NT2/D1 (cell line): ENCODE data around the gene ODAD2.

ENCODE experiments used
- DNase-seq: peaks from one replicate; pipeline ENCODE4 v3.0.0-alpha.2; 2011; ENCODE audit warnings: low read depth, low spot score
- H3K27me3 ChIP-seq: 2 replicates; pipeline ENCODE4 v1.6.0; 2011; ENCODE audit warnings: mild to moderate bottlenecking; ENCODE audit not compliant: insufficient read length, insufficient read depth
- H3K36me3 ChIP-seq: 2 replicates; pipeline ENCODE4 v1.6.1; 2011; ENCODE audit warnings: mild to moderate bottlenecking, low read length, mixed read lengths; ENCODE audit not compliant: insufficient read depth, insufficient read length
- H3K4me1 ChIP-seq: 2 replicates; pipeline ENCODE4 v1.5.1; 2011; ENCODE audit not compliant: insufficient read depth, insufficient read length
- H3K4me3 ChIP-seq: 2 replicates; pipeline ENCODE4 v1.5.1; 2011; ENCODE audit warnings: low read depth; ENCODE audit not compliant: insufficient read length
- H3K9ac ChIP-seq: 2 replicates; pipeline ENCODE4 v1.6.0; 2011; ENCODE audit warnings: low read depth; ENCODE audit not compliant: insufficient read length
- H3K9me3 ChIP-seq: 2 replicates; pipeline ENCODE4 v1.5.1; 2011; ENCODE audit warnings: mild to moderate bottlenecking, low read length; ENCODE audit not compliant: insufficient read depth
- SUZ12 ChIP-seq: IDR thresholded peaks from 2 replicates; pipeline ENCODE4 v1.6.1; 2011; ENCODE audit not compliant: insufficient read length, insufficient read depth; ENCODE audit errors: extremely low read depth
- YY1 ChIP-seq: IDR thresholded peaks from 2 replicates; pipeline ENCODE4 v1.6.1; 2011; ENCODE audit not compliant: insufficient read length, insufficient read depth
- ZNF274 ChIP-seq: IDR thresholded peaks from 2 replicates; pipeline ENCODE4 v1.6.1; 2011; ENCODE audit warnings: mild to moderate bottlenecking, low read depth, low read length

Gene ODAD2

DNA sequence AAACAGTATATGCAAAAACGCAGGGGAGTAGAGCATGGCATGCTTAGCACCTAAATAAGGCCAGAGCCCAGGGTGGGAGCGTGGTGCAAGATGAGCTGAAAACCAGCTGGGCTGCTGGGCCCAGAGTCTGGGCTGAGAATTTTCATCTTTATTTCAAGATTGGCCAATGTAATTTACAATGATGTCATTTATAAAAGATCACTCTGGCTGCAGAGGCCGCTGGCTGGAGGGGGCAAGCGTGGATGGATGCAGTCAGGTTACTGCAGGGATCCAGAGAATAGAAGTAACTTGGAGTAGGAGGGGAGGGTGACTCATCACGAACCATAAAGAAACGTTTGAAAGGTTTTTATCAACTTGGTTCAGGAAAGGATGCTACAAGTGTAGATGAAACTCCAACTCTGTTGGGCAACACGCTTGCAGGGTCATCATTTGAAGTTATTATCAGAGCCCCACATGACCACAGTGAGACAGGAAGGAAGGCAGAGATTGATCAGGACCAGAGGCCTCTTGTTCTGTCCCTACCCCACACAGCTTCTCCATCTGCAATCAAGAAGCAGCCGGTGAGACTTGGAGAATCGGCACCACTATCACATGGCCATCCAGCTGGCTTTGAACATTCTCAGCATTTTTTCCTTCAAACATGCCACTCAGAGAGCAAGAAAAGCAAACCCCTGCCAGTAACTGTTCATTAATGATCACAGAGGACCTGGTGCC is 49.2 kb downstream of the ODAD2 start:
- H3K4me3 ChIP-seq: no peak overlapping the region
- H3K9me3 ChIP-seq: no peaks in the 10 kb centered on the region
- H3K27me3 ChIP-seq: no peaks in the 10 kb centered on the region
- no peak for DNase-seq
- H3K9ac ChIP-seq: no peak overlapping the region
- TF ChIP-seq ZNF274 (no peak), YY1 (no peak), SUZ12 (no peak)
- H3K4me1 ChIP-seq: no peaks in the 10 kb centered on the region
- no peaks in the 10 kb centered on the region for H3K36me3 ChIP-seq

DNA sequence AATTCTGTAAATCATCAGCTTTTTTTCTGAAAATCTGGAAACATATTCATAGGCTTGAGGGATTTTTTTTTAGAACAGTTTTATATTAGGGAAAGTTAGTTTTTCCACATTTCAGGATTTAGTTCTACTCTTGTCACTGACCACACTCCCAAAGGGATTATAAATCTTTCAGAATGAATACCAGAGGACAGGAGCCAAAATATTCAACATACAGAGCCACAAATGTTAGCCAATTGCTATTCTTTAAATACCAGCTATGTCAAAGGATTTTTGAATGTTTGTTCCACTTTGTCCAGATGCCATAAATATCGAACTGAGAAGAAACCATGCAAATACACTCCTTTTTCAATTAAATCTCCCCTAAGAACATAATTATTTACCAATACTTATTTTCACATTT is 50.7 kb downstream of the ODAD2 start:
- no peaks in the 10 kb centered on the region for H3K27me3 ChIP-seq
- H3K36me3 ChIP-seq: no peaks in the 10 kb centered on the region
- H3K4me3 ChIP-seq: no peak overlapping the region
- no peaks in the 10 kb centered on the region for H3K4me1 ChIP-seq
- TF ChIP-seq SUZ12: no peak
- TF ChIP-seq ZNF274: no peak
- no peak for TF ChIP-seq YY1
- H3K9ac ChIP-seq: no peak overlapping the region
- no peak for DNase-seq
- H3K9me3 ChIP-seq: no peaks in the 10 kb centered on the region

DNA sequence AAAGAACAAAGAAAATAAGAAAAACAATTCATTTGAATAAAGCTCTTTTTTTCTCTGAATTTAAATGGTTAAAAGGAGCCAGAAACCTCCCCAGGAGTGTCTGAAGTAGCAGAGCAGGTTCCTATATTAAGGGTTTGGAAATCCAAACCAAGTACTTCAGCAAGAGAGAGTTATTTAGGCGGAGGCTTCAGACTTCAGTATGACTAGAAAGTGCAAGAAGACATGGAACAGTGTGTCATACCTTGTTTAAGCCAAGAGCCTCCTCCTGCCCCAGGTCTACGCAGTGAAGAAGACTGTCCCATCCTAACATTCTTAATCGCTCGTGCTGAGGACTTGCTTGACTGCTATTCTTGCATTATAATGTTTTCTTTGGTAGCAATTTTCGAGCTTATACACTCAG is 51.3 kb downstream of the ODAD2 start:
- Histone ChIP-seq H3K36me3 (no peaks in the 10 kb centered on the region), H3K9me3 (no peaks in the 10 kb centered on the region), H3K9ac (no peak overlapping the region), H3K27me3 (no peaks in the 10 kb centered on the region), H3K4me1 (no peaks in the 10 kb centered on the region), H3K4me3 (no peak overlapping the region)
- DNase-seq: no peak
- no peak for TF ChIP-seq SUZ12
- TF ChIP-seq ZNF274: no peak
- no peak for TF ChIP-seq YY1

DNA sequence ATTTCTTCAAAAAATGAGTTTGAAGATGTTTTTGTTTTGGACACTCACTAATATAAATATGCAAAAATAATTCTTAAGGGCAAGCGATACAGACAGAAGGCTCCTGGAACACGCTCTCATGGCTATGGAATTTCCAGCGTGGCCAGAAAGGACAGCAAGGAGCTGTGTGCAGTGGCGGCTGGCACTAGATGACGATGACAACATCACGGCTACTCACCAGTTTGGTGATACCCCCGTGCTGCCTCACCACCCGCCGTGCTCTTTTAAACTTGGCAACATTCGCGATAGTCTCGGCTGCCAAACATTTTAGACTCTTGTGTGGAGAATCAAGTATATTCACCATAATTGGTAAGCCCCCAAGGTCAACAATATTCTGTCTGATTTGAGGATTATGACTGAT is 54.9 kb downstream of the ODAD2 start:
- Histone ChIP-seq H3K27me3 (no peaks in the 10 kb centered on the region), H3K9ac (no peak overlapping the region), H3K4me1 (no peaks in the 10 kb centered on the region), H3K36me3 (no peaks in the 10 kb centered on the region), H3K9me3 (no peaks in the 10 kb centered on the region), H3K4me3 (no peak overlapping the region)
- TF ChIP-seq ZNF274 (no peak), SUZ12 (no peak), YY1 (no peak)
- no peak for DNase-seq

DNA sequence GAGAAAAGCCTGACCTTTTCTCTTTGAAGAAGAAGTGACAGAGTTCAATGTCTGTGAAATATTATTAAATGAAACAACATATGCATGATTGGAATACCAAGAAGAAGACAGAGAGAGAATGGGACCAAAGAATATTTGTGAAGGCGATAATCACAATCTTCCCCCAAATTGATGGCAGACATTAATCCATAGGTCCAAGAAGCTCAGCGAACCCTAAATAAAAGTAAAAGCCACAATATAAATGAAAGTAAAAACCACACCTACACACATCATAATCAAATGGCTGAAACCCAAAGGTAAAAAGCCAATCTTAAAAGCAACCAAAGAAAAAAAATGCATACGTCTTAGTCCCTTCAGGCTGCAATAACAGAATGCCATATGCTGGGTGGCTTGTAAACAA is 84.0 kb downstream of the ODAD2 start:
- Histone ChIP-seq H3K9ac (no peak overlapping the region), H3K4me3 (no peak overlapping the region), H3K9me3 (no peaks in the 10 kb centered on the region), H3K4me1 (no peaks in the 10 kb centered on the region), H3K27me3 (no peaks in the 10 kb centered on the region), H3K36me3 (no peaks in the 10 kb centered on the region)
- TF ChIP-seq YY1: no peak
- DNase-seq: no peak

DNA sequence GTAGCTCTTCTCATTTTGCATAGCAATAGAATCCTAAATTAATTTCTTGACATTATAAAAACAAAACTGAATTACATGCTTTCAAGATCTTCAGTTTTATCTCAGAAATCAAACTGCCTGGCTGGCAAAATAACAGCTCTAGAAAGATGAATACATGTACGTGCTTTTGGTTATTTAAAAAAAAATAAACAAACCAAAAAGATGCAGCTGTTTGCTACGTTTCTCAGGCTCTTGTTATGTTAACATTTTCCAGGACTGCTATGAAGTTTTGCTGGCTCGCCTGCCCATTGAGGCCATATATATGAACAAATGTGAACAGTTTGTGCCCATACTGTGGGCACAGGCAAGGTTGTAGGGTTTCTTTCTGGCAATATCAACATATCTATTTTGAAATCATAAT is 86.6 kb downstream of the ODAD2 start:
- H3K36me3 ChIP-seq: no peaks in the 10 kb centered on the region
- H3K4me3 ChIP-seq: no peak overlapping the region
- no peaks in the 10 kb centered on the region for H3K27me3 ChIP-seq
- no peaks in the 10 kb centered on the region for H3K9me3 ChIP-seq
- TF ChIP-seq YY1 (no peak), ZNF274 (no peak), SUZ12 (no peak)
- DNase-seq: no peak
- H3K9ac ChIP-seq: no peak overlapping the region
- peaks cover under 1% of the 10 kb centered on the region for H3K4me1 ChIP-seq

DNA sequence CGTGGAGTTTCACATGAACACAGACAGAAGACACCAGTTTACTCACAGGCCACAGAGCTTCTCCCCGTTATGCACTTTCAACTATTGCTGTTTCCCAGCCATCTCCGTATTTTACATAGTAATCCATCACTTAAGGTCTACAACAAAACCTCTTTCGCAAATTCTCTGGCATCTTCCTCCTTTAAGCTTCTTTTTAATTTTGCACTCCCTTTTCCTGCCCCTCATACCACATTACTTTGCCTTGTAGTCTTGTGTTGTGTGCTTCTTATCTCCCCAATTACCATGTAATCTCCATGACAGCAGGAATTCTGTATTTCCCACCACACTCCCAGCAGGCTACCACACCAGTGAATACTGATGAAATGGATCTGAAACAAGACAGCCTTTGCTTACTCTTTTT is 87.3 kb downstream of the ODAD2 start:
- Histone ChIP-seq H3K27me3 (no peaks in the 10 kb centered on the region), H3K4me3 (no peak overlapping the region), H3K4me1 (peaks cover 2% of the 10 kb centered on the region), H3K9me3 (no peaks in the 10 kb centered on the region), H3K9ac (no peak overlapping the region), H3K36me3 (no peaks in the 10 kb centered on the region)
- DNase-seq: peak; percentile 85
- TF ChIP-seq ZNF274 (no peak), YY1 (no peak), SUZ12 (no peak)
